GM21737 (cell line): ENCODE results near the gene SYNJ2BP.
"Not testable (repeated sequence)": the region's sequence is repeated elsewhere in the genome, so short reads cannot be mapped to it uniquely, and the experiment has no call there.

Experiments
- ATAC-seq: cut with Tn5 transposase; IDR thresholded peaks from one replicate; pipeline ENCODE4 v1.9.1; 2021; ENCODE audit warnings: mild to moderate bottlenecking, moderate library complexity; ENCODE audit not compliant: unreplicated experiment

The SYNJ2BP gene

DNA sequence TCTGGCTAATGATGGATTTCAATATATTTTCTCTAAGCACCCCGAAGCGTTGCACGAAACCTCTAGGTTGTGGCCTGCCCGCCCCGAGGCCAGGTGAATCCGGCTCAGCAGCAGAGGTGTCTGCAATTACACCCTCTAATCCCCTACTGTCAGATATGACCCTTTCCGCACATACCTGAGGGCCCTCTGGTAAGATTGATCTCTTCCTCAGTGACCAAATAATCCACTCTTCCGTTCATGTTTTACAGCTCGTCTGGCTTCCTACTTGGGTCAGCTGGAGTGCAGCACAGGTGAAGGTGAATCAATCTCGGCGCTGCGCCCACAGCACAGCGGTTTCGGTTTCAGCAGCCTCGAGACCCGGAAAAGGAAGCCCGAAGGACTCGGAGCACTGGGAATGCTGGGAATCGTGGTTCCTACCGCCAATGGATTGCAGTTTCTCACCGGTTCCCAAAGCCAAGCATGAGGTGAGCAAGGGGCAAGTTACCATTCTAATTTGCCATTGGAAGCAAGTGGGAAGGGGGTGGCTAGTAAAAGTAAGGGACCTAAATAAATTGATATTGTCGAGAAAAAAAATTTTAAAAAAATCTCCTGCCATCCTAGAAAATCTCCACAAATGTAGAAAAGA, at the start of gene SYNJ2BP:
Gene SYNJ2BP, minus strand, starts transcription at position 366 of the 625 bp plus-strand sequence. Its CDS starts 127 bp downstream, at position 239.
- no peak for ATAC-seq

DNA sequence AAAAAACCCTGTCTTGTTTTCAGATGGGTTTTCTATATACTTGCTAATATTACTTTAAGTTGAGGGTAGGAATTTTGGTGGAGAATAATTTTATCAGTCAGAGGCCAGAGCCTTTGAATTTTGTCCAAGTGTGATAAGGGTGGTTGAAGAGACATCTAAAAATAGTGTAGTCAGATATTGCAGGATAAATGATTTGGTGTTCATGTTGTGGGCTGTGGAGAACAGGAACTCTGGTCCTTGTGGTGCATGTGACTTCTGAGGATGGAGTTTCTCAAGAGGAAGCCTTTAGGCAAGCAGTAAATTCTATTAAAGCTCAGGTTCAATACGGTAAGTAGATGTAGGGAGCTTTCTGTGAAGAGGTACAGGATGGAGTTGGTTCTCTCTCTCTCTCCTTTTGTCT, 37.8 kb upstream of the SYNJ2BP start:
- ATAC-seq: no peak

GRCh38 chr14:70451874-70452273, 35.0 kb upstream of the SYNJ2BP start, which contains the start of gene ADAM21:
Gene ADAM21, plus strand, starts transcription at chr14:70452174. Its CDS starts 5,326 bp downstream, at chr14:70457500.
- ATAC-seq: no peak

DNA sequence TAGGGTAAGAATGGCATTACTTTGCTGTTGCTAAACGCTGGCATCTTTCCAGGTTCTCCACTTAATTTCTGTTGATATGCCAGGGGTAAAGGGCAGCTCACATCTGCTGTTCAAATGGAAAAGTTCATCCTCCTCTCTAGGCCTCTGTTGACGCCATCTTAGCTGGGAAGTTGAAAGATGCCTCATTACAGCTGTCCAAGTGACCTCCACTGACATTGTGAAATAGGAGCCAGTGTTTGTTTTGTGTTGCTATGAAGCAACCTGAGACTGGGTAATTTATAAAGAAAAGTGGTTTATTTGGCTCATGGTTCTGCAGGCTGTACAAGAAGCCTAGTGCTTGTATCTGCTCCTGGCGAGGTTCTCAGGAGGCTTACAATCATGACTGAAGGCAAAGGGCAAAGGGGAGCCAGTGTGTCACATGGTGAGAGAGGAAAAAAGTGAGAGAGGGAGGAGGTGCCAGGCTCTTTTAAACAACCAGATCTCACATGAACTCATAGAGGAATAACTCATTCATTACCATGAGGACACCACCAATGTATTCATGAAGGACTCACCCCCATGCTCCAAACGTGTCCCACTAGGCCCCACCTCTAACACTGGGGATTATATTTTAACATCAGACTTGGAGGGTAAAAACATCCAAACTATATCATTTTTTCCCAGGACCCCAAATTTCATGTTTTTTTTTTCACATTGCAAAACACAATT, 31.9 kb upstream of the SYNJ2BP start:
- ATAC-seq: no peak

GRCh38 chr14:70442750-70443149, 25.9 kb upstream of the SYNJ2BP start:
- no peak for ATAC-seq

DNA sequence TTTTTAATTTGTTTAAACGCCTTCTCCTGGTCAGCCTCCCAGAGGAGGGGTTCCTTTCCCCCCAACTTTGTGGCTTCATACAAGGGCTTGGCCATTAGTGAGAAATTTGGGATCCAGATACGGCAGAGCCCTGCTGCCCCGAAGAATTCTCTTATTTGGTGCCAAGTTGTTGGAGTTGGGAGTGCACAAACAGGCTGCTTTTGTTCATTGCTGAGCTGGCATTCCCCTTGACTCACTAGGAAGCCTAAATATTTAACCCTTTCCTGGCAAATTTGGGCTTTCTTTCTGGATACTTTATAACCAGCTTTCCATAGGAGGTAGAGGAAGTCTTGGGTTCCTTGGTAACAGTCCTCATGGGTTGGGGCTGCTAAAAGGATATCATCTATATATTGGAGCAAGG, 24.8 kb upstream of the SYNJ2BP start:
- no peak for ATAC-seq

- no peak for ATAC-seq
Observed at GRCh38 chr14:70436867-70437266, 20.0 kb upstream of the SYNJ2BP start.

DNA sequence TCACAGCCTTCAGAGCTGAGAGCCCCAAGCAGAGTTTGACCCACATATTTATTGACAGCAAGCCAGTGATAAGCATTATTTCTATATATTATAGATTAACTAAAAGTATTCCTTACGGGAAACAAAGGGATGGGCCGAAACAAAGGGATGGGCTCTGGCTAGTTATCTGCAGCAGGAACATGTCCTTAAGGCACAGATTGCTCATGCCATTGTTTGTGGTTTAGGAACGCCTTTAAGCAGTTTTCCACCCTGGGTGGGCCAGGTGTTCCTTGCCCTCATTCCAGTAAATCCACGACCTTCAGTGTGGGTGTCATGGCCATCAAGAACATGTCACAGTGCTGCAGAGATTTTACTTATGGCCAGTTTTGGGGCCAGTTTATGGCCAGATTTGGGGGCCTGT, 9.7 kb upstream of the SYNJ2BP start:
- ATAC-seq: not testable (repeated sequence)

DNA sequence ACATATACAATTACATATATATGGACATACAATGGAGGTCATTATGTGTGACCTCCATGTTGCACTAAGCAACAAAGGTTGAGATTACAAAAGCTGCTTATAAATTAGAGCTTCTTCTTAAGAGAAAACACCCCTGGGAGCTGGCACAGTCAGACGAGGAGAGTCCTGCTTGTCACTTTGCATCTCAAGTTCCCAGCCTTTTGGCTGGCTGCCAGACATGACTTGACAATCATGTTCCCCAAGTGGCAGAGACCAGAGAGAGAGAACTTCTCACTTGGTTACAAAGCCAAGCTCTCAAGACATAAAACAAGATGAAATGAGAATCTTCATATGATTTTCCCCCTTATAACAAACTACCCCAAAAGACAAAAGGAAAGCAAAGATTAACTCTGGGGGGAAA, 8.5 kb upstream of the SYNJ2BP start:
- no peak for ATAC-seq

DNA sequence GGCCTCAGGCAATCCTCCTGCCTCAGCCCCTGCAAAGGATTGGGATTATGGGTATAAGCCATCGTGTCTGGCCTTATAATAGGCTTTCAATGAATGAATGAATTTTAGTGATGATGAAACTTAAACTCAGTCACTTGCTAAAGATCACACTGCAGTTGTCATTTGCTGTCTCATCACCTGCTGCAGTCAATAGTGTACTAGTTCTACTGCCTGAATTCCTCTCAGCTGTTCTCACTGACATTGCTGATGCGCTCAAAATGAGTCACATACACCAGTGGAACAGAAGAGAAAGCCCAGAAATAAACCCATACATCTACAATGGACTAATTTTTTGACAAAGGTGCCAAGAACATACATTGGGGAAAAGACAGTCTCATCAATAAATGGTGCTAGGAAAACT, 5.6 kb upstream of the SYNJ2BP start:
- no peak for ATAC-seq

DNA sequence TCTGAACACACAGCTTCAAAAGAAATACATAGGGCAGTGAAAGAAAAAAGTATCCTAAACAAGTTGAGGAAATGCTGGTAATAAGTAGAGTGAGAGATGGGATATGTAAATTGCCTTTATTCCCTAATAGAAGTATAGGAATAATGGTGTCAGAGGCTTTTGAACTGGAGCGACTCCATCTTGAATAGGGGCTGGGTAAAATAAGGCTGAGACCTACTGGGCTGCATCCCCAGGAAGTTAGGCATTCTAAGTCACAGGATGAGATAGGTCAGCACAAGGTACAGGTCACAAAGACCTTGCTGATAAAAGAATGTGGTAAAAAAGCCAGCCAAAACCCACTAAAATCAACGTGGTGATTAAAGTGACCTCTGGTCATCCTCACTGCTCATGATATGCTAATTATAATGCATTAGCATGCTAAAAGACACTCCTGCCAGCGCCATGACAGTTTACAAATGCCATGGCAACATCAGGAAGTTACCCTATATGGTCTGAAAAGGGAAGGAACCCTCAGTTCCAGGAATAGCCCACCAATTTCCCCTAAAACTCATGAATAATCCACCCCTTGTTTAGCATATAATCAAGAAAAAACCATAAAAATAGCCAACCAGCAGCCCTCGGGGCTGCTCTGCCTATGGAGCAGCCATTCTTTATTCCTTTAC, 2.5 kb upstream of the SYNJ2BP start:
- ATAC-seq: not testable (repeated sequence)

GRCh38 chr14:70416338-70416724, 559 bp downstream of the SYNJ2BP start:
- ATAC-seq: no peak

DNA sequence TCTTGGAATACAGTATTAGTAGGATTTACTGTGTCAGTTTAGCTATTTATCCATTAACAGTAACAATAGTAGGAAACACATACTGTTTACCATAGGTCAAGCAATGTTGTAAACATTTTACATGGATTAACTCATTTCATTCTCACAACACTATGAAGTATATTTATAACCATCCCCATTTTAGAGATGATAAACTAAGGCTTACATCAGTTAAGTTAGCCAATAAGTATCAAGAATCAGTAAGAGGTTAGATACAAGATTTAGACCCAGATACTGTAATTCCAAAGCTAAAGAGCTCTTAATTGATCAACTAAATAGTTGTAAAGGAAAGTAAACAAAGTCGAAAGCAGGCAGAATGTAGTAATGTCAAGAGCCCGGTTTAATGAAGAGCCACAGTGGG, 1.1 kb downstream of the SYNJ2BP start:
- ATAC-seq: no peak

- ATAC-seq: no peak
Observed at GRCh38 chr14:70407621-70408020, 9.3 kb downstream of the SYNJ2BP start.

- not testable (repeated sequence) for ATAC-seq
Observed at GRCh38 chr14:70406216-70406615, 10.7 kb downstream of the SYNJ2BP start.

- not testable (repeated sequence) for ATAC-seq
Observed at GRCh38 chr14:70403335-70403734, 13.6 kb downstream of the SYNJ2BP start.

DNA sequence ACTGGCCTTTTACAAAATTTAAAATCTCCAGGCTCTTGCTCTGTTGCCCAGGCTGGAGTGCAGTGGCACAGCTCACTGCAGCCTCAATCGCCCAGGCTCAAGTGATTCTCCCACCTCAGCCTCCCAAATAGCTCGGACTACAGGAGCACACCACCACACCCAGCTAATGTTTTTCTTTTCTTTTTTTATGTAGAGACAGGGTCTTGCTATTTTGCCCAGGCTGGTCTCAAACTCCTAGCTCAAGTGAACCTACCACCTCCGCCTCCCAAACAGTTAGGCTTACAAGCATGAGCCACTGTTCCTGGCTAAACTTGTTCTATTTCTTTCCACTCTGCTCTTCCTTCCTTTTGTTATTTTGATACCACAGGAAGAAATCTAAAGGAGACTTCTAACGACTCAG, 15.2 kb downstream of the SYNJ2BP start:
- ATAC-seq: no peak

DNA sequence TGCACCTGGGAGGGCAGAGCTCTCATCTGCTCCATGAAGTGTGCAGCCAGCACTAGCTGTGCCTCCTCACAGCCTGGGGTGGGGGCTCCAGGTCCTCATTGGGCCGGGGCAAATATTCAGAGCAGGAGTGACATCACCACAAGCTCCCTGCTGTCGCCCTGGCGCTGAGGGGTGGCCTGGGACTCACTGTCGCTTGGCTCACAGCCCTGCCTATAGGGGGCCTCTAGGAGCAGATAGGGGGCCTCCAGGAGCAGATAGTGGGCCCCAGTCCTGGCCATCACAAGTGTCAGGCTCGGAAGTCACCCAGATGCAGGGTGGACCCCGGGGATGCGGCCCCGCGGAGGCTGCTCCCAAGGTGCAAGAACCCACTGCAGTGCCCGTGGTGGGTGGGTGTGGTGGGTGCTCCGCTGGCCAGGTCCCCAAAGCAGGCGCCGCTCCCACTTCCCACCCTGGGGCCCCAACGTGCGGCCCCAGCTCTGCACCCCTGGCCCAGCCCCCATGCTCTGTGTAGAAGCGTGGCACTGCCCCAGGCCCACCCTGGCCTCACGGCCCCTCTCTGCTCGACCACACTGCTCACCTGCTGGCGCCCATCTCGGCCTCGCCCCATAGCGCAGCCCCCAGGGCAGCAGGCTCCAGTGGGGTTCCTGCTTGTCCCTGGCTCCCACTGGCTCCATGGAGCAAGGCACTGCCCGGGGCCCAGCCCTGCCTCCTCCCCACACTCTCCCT, 18.0 kb downstream of the SYNJ2BP start:
- no peak for ATAC-seq

DNA sequence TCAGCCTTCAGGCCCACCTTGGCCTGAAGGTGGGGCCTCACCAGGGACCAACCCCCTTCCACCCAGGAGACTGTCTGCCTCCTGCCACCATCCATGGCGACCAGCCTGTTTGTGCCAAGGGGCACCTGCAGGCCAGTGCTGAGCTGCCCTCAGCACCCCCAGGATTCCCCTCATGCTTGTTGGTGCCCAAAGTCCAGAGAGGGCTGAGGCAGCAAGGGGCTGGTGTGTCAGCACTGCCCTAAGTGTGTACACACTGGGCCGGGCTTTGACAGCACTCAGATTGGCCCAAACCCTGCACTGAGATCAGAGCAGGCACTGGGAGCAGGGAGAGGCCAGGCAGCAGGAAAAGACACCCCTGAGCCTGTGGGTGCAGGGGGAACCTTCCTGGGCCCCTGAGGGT, 18.6 kb downstream of the SYNJ2BP start:
- no peak for ATAC-seq

GRCh38 chr14:70397746-70398145, 19.1 kb downstream of the SYNJ2BP start:
- no peak for ATAC-seq

GRCh38 chr14:70394674-70395306, 22.1 kb downstream of the SYNJ2BP start:
- no peak for ATAC-seq
